Measurements from ENCODE around the gene SUN2. TPM values are rescaled to one million over a fixed set of nuclear protein-coding genes. Genes with fewer than 3 reads are reported as not detected.

The SUN2 gene
- total and polyA plus RNA-seq, 2 donors (not counting 1 experiment from before 2014, with no cell fraction given) = 27.4 to 76.6 TPM

GRCh38 chr22:38684895-38685294, 70.9 kb downstream of the SUN2 start:
- H3K36me3 ChIP-seq (ENCODE audit: control insufficient read depth, insufficient read depth, low read length) = peaks cover 26% of the 10 kb centered on the region
- H3K27me3 ChIP-seq (ENCODE audit: control insufficient read depth, insufficient read depth, low read length) = no peaks in the 10 kb centered on the region
- H3K27ac ChIP-seq (ENCODE audit: insufficient read depth, low read length) = no peak overlapping the region
- no peak overlapping the region for H3K4me3 ChIP-seq (replicated peaks in 1 of 4; ENCODE audit: control extremely low read depth in 1 of 4, insufficient read depth in 1 of 4, low read depth in 3 of 4, low read length in 4 of 4)
- no peaks in the 10 kb centered on the region for H3K9me3 ChIP-seq (ENCODE audit: control insufficient read depth, insufficient read depth, low read depth, low read length)
- H2AFZ ChIP-seq (ENCODE audit: low read length) = no peak overlapping the region
- H3K79me2 ChIP-seq (ENCODE audit: control insufficient read depth, insufficient read depth, low read length) = peaks cover 12% of the 10 kb centered on the region
- TF ChIP-seq EZH2 (IDR thresholded peaks at IDR 0.05; ENCODE audit: low read length, missing control alignments) (no peak), CTCF (conservative IDR thresholded peaks at IDR 0.05 in 1 of 2, IDR thresholded peaks at IDR 0.05 in 1 of 2; ENCODE audit: low read depth in 1 of 2, low read length in 2 of 2) (no peak)
- no peak overlapping the region for H3K4me2 ChIP-seq (ENCODE audit: extremely low read depth, insufficient read depth, low read length)
- peaks cover 3% of the 10 kb centered on the region for H3K4me1 ChIP-seq (ENCODE audit: control insufficient read depth, extremely low read depth, insufficient read depth, low read length)
- DNase-seq (ENCODE audit: low read depth in 2 of 2) = no peak
- no peaks in the 10 kb centered on the region for H4K20me1 ChIP-seq (ENCODE audit: control insufficient read depth, extremely low read depth, insufficient read depth, low read length)
- no peak overlapping the region for H3K9ac ChIP-seq (ENCODE audit: insufficient read depth, low read length)

Other genes with a start within 250 kb of the SUN2 start
- gene DDX17, start 249.7 kb downstream of the SUN2 start, total RNA-seq = 362 and 420 TPM in 2 replicates
- gene DDX17, start 249.7 kb downstream of the SUN2 start, polyA plus RNA-seq = 244 and 325 TPM in 2 replicates
- 4.0 and 5.1 TPM in 2 replicates for gene DMC1, start 185.8 kb downstream of the SUN2 start, total RNA-seq
- gene DMC1, start 185.8 kb downstream of the SUN2 start, polyA plus RNA-seq = 0.54 and 5.9 TPM in 2 replicates
- 0.66 and 0.77 TPM in 2 replicates for gene FAM227A, start 99.6 kb downstream of the SUN2 start, total RNA-seq
- gene FAM227A, start 99.6 kb downstream of the SUN2 start, polyA plus RNA-seq = 0.19 and 0.69 TPM in 2 replicates
- gene CBY1, start 99.4 kb downstream of the SUN2 start, total RNA-seq = 14.5 and 16.2 TPM in 2 replicates
- 35.5 and 42.3 TPM in 2 replicates for gene CBY1, start 99.4 kb downstream of the SUN2 start, polyA plus RNA-seq
- 61.1 and 65.0 TPM in 2 replicates for gene TOMM22, start 74.0 kb downstream of the SUN2 start, total RNA-seq
- gene TOMM22, start 74.0 kb downstream of the SUN2 start, polyA plus RNA-seq = 80.3 and 112 TPM in 2 replicates
- 59.1 and 62.1 TPM in 2 replicates for gene JOSD1, start 55.1 kb downstream of the SUN2 start, total RNA-seq
- gene JOSD1, start 55.1 kb downstream of the SUN2 start, polyA plus RNA-seq = 35.9 and 40.5 TPM in 2 replicates
- 18.0 and 23.1 TPM in 2 replicates for gene GTPBP1, start 50.1 kb downstream of the SUN2 start, total RNA-seq
- 20.6 and 26.6 TPM in 2 replicates for gene GTPBP1, start 50.1 kb downstream of the SUN2 start, polyA plus RNA-seq
- gene DNAL4, start 38.1 kb upstream of the SUN2 start, total RNA-seq = 23.4 and 25.1 TPM in 2 replicates
- gene DNAL4, start 38.1 kb upstream of the SUN2 start, polyA plus RNA-seq = 9.0 and 13.3 TPM in 2 replicates
- gene NPTXR, start 88.0 kb upstream of the SUN2 start, total RNA-seq = 1.0 and 2.0 TPM in 2 replicates
- gene NPTXR, start 88.0 kb upstream of the SUN2 start, polyA plus RNA-seq = 0.84 and 1.0 TPM in 2 replicates
- gene CBX6, start 116.2 kb upstream of the SUN2 start, total RNA-seq = 45.7 and 53.8 TPM in 2 replicates
- 20.3 and 25.5 TPM in 2 replicates for gene CBX6, start 116.2 kb upstream of the SUN2 start, polyA plus RNA-seq
- not detected in 2 replicates for gene APOBEC3A, start 201.6 kb upstream of the SUN2 start, total RNA-seq
- gene APOBEC3A, start 201.6 kb upstream of the SUN2 start, polyA plus RNA-seq = not detected in 2 replicates
- 0.77 and 2.3 TPM in 2 replicates for gene APOBEC3B, start 226.3 kb upstream of the SUN2 start, total RNA-seq
- 10.3 and 51.7 TPM in 2 replicates for gene APOBEC3B, start 226.3 kb upstream of the SUN2 start, polyA plus RNA-seq

Data from fibroblast of lung (primary cell).